ENCODE data around the gene SPTBN4.

GRCh38 chr19:40547836-40548235 lies 81.0 kb downstream of the SPTBN4 start:
- TF ChIP-seq POLR2A (IDR thresholded peaks at IDR 0.05): no peak
- no peak for TF ChIP-seq CTCF (IDR thresholded peaks at IDR 0.05)

All from Peyer's patch (tissue), 4 donors.